ENCODE measurements around the gene OR6B1.

Gene OR6B1

GRCh38 chr7:144037414-144038035 is 37.4 kb downstream of the OR6B1 start:
- Histone ChIP-seq H3F3A (ENCODE audit: control insufficient read depth, insufficient read depth) (no peaks in the 10 kb centered on the region), H3K4me2 (ENCODE audit: low read length) (no peak overlapping the region), H3K9me2 (replicated peaks; ENCODE audit: control insufficient read depth, low read length) (no peaks in the 10 kb centered on the region), H4K20me1 (ENCODE audit: control insufficient read depth, insufficient read depth, low read depth, low read length) (no peaks in the 10 kb centered on the region), H3K4me1 (ENCODE audit: control insufficient read depth, low read length) (no peaks in the 10 kb centered on the region), H3K27ac (ENCODE audit: low read depth, low read length) (no peak overlapping the region), H3K79me2 (ENCODE audit: control insufficient read depth, low read length) (no peaks in the 10 kb centered on the region), H3K4me3 (ENCODE audit: low read length) (no peak overlapping the region), H3K9me3 (ENCODE audit: control insufficient read depth, insufficient read depth, low read length) (no peaks in the 10 kb centered on the region), H3K27me3 (ENCODE audit: control insufficient read depth, low read length) (no peaks in the 10 kb centered on the region), H3K36me3 (ENCODE audit: control insufficient read depth, low read length) (no peaks in the 10 kb centered on the region)
- no peak for TF ChIP-seq CTCF (IDR thresholded peaks at IDR 0.05; ENCODE audit: low read depth, low read length, poor library complexity, severe bottlenecking)

- H3K9me3 ChIP-seq (ENCODE audit: control insufficient read depth, insufficient read depth, low read length), result no peaks in the 10 kb centered on the region
- no peaks in the 10 kb centered on the region for H3K79me2 ChIP-seq (ENCODE audit: control insufficient read depth, low read length)
- no peaks in the 10 kb centered on the region for H4K20me1 ChIP-seq (ENCODE audit: control insufficient read depth, insufficient read depth, low read depth, low read length)
- H3K4me2 ChIP-seq (ENCODE audit: low read length), result no peak overlapping the region
- H3K36me3 ChIP-seq (ENCODE audit: control insufficient read depth, low read length), result no peaks in the 10 kb centered on the region
- H3F3A ChIP-seq (ENCODE audit: control insufficient read depth, insufficient read depth), result no peaks in the 10 kb centered on the region
- H3K4me3 ChIP-seq (ENCODE audit: low read length), result no peak overlapping the region
- no peak overlapping the region for H3K27ac ChIP-seq (ENCODE audit: low read depth, low read length)
- no peaks in the 10 kb centered on the region for H3K9me2 ChIP-seq (replicated peaks; ENCODE audit: control insufficient read depth, low read length)
- no peak for TF ChIP-seq CTCF (IDR thresholded peaks at IDR 0.05; ENCODE audit: low read depth, low read length, poor library complexity, severe bottlenecking)
- TF ChIP-seq EZH2phosphoT487 (IDR thresholded peaks at IDR 0.05; ENCODE audit: borderline replicate concordance, low read length), result no peak
- no peaks in the 10 kb centered on the region for H3K27me3 ChIP-seq (ENCODE audit: control insufficient read depth, low read length)
- H3K4me1 ChIP-seq (ENCODE audit: control insufficient read depth, low read length), result no peaks in the 10 kb centered on the region
Observed at GRCh38 chr7:144038887-144039286, 38.8 kb downstream of the OR6B1 start.

- Histone ChIP-seq H3K4me2 (ENCODE audit: low read length) (no peak within 1 kb of the TSS), H3K4me3 (ENCODE audit: low read length) (no peak within 1 kb of the TSS)
Observed at GRCh38 chr7:144048648-144049047, 48.5 kb downstream of the OR6B1 start, which contains the start of gene OR2A5. Gene OR2A5 (plus strand): TSS chr7:144048948. CDS start chr7:144050402, 1,454 bp downstream.

More at GRCh38 chr7:144048648-144049047, 48.5 kb downstream of the OR6B1 start, which contains the start of gene OR2A5:
- TF ChIP-seq CTCF (IDR thresholded peaks at IDR 0.05; ENCODE audit: low read depth, low read length, poor library complexity, severe bottlenecking) (no peak), EZH2phosphoT487 (IDR thresholded peaks at IDR 0.05; ENCODE audit: borderline replicate concordance, low read length) (no peak)
- H3K4me1 ChIP-seq (ENCODE audit: control insufficient read depth, low read length), result no peaks in the 10 kb centered on the region
- H3K27ac ChIP-seq (ENCODE audit: low read depth, low read length), result no peak within 1 kb of the TSS
- no peaks in the 10 kb centered on the region for H3K9me3 ChIP-seq (ENCODE audit: control insufficient read depth, insufficient read depth, low read length)
- H3K79me2 ChIP-seq (ENCODE audit: control insufficient read depth, low read length), result no peaks in the 10 kb centered on the region
- H3F3A ChIP-seq (ENCODE audit: control insufficient read depth, insufficient read depth), result no peaks in the 10 kb centered on the region
- H3K36me3 ChIP-seq (ENCODE audit: control insufficient read depth, low read length), result no peaks in the 10 kb centered on the region
- no peaks in the 10 kb centered on the region for H3K27me3 ChIP-seq (ENCODE audit: control insufficient read depth, low read length)
- no peaks in the 10 kb centered on the region for H3K9me2 ChIP-seq (replicated peaks; ENCODE audit: control insufficient read depth, low read length)
- no peaks in the 10 kb centered on the region for H4K20me1 ChIP-seq (ENCODE audit: control insufficient read depth, insufficient read depth, low read depth, low read length)

Data from DOHH2 (cell line).